GM18517 (cell line): ENCODE measurements around the gene RABL2A.
"Not testable (repeated sequence)": the region's sequence is repeated elsewhere in the genome, so short reads cannot be mapped to it uniquely, and the experiment has no call there.

ENCODE experiments used
- ATAC-seq: cut with Tn5 transposase; IDR thresholded peaks from one replicate; pipeline ENCODE4 v1.9.1; 2021; ENCODE audit warnings: mild to moderate bottlenecking, moderate library complexity; ENCODE audit not compliant: unreplicated experiment

Gene RABL2A

GRCh38 chr2:113606036-113606435, 21.0 kb upstream of the RABL2A start:
- not testable (repeated sequence) for ATAC-seq

DNA sequence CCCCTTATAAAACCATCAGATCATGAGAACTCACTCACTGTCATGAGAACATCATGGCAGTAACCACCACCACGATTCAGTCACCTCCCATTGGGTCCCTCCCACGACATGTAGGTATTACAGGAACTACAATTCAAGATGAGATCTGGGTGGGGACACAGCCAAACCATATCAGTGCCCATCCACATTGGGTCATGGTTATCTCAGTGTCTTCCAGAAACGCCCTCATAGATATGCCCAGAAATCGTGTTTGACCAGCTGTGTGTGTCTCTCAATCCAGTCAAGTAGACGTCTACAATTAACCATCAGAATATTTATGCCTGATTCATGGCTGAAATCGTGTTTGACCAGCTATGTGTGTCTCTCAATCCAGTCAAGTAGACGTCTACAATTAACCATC, 17.2 kb upstream of the RABL2A start:
- ATAC-seq: not testable (repeated sequence)

DNA sequence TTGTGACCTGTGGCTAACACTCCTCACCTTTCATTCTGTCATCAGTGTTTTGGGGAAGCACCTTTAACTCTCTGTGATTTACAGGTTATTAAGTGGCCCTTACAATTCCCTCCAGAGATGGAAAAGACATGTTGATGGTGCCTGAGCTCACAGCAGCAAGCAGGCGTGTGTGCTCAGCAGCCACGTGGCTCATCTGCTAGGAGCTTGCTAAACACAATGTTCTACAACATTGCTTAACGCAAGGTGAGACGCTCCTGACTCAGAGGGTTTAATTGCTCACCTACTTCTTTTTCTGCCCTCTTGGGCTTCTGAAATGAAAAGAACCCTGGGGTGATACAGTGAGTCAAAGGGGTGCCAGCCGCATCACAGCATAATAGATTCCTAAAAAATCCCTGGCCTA, 6.1 kb upstream of the RABL2A start:
- ATAC-seq: not testable (repeated sequence)

DNA sequence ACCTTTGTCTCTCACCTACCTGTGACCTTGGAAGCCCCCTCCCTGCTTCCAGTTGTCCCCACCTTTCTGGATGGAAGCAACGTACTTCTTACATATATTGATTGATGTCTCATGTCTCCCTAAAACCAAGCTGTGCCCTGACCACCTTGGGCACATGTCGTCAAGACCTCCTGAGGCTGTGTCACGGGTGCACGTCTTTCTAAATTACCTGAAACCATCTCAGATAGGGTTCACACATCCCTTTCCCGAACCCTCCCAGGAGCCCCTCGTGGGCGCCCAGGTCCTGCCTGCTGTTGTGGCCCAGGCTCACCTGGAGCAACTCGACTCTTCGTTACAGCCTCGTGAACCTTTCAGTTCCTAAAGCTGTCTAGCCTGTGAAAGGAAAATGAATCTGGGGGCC, 1.2 kb upstream of the RABL2A start:
- not testable (repeated sequence) for ATAC-seq

DNA sequence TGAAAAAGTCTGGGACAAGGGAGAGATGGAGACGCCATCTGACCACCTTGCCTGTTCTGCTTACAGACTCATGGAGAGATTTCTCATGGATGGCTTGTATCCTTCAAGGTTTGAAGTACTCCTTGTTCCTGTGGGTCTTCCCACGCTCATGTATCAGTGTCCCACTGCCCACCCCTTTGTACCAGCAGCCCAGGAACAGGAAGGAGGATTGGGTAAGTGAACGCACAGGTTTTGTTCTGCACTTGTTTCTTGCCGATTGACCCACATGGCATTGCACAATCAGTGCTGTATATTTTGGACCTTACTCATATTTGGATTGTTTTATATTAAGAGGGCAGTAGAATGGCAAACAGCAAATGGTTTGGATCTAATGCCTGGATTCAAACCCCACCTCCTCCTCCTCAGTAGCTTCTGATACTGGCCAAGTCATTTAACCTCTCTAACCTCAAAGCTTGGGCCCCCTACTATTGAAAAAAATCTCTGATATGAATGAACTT, 5.8 kb downstream of the RABL2A start:
- ATAC-seq: not testable (repeated sequence)

DNA sequence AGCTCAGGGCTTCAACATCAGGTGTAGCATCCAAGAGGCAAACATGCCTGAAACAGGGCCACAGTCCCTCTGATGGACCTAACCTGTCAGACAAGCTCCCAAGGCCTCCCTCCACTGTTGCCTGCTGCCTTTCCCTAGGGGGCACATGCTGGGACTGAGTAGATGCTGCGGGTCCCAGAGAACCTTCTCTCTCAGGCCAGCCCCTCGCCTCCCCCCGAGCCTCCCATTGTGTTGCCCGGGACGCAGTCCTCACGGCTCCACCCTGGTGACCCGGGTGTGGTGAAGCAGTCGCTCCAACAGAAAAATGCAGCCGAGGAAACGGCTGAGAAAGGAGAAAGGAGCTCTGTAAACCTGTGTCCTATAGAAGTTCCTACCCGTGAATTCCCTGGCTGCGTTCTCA, 8.3 kb downstream of the RABL2A start:
- not testable (repeated sequence) for ATAC-seq

DNA sequence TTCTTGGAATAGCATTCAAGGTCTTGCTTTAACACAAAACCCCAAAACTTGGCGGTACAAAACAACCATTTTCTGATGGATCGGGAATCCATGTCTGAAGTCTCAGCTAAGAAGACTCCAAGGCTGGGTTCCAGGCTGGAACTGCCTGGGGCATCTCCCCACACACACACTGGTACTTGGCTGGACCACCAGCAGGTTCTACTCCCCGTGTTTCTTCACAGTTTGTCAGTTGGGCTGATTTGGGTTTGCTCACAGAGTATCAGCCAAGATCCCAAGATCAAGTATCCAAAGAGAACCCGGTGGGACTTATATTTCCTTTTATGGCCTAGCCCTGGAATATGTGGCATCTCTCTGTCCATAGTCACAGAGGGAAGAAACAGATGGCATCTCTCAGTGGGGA, 9.2 kb downstream of the RABL2A start:
- ATAC-seq: not testable (repeated sequence)

GRCh38 chr2:113638084-113638483, 11.0 kb downstream of the RABL2A start:
- not testable (repeated sequence) for ATAC-seq

DNA sequence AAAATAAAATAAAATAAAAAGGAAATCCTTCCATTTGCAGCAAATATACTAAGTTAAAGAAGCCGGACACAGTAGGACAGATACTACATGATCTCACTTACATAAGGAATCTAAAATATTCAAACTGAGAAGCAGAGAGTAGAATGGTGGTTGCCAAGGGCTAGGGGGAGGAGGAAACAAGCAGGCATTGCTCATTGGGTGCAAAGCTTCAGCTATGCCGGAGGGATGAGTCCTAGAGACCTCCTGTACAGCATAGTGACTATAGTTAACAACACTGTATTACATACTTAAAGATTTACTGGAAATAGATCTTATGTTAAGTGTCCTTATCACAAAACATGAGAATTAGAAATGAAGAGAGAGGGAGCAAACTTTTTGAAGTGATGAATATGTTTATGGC, 19.2 kb downstream of the RABL2A start:
- not testable (repeated sequence) for ATAC-seq

DNA sequence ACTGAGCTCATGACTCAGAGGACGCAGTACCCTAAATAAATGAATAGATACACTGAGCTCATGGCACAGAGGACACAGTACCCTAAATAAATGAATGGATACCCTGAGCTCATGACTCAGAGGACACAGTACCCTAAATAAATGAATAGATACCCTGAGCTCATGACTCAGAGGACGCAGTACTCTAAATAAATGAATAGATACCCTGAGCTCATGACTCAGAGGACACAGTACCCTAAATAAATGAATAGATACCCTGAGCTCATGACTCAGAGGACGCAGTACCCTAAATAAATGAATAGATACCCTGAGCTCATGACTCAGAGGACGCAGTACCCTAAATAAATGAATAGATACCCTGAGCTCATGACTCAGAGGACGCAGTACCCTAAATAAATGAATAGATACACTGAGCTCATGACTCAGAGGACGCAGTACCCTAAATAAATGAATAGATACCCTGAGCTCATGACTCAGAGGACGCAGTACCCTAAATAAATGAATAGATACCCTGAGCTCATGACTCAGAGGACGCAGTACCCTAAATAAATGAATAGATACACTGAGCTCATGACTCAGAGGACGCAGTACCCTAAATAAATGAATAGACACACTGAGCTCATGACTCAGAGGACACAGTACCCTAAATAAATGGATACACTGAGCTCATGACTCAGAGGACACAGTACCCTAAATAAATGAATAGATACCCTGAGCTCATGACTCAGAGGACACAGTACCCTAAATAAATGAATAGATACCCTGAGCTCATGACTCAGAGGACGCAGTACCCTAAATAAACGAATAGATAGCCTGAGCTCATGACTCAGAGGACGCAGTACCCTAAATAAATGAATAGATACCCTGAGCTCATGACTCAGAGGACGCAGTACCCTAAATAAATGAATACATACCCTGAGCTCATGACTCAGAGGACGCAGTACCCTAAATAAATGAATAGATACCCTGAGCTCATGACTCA, 24.1 kb downstream of the RABL2A start:
- not testable (repeated sequence) for ATAC-seq

- not testable (repeated sequence) for ATAC-seq
Observed at GRCh38 chr2:113652599-113652998, 25.5 kb downstream of the RABL2A start.

DNA sequence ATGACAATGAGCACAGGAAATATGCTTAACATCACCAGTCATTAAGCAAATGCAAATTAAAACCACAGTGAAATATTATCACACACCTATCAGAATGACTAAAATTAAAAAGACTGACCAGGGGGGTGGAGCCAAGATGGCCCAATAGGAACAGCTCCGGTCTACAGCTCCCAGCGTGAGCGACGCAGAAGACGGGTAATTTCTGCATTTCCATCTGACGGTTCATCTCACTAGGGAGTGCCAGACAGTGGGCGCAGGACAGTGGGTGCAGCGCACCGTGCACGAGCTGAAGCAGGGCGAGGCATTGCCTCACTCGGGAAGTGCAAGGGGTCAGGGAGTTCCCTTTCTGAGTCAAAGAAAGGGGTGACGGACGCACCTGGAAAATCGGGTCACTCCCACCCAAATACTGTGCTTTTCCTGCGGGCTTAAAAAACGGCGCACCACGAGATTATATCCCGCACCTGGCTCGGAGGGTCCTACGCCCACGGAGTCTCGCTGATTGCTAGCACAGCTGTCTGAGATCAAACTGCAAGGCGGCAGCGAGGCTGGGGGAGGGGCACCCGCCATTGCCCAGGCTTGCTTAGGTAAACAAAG, 29.1 kb downstream of the RABL2A start:
- ATAC-seq: peak; percentile 61

GRCh38 chr2:113657735-113658134, 30.7 kb downstream of the RABL2A start:
- ATAC-seq: not testable (repeated sequence)

- ATAC-seq: not testable (repeated sequence)
Observed at GRCh38 chr2:113663285-113664060, 36.4 kb downstream of the RABL2A start.

DNA sequence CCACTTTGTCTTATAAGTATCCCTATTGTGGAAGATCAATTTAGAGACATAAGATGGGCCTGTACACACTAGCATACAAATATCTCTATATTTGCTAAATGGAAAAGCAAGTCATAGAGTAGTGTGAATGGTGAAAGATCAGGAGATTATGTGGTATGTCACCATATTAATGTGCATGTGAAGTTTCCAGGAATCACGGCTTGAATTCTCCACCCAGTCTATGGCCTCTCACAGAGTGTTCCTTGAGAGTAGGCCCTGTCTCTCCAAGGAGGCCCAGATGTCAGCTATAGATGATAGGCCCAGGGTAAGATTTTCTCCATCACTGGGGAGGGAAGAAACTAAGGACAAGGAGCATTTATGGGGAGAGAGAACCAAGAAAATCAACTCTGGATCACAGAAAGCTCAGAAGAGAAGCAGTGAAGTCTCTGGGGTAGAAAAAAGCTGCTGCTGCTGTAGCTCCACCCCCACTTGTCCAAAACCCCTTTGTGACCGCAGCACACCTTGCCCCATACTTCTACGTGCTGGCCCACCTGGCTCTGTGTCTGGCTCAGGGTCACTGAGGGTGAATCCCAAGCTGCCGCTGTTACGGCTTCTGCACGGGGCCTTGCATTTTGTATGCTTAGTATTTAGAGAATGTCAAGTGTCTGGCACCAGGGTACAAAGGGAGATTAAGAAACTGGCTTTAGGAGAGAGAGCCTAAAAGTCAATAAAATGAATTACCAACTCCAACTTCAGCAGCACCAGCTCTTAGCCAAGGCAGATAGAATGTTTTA, 37.9 kb downstream of the RABL2A start:
- ATAC-seq: not testable (repeated sequence)

GRCh38 chr2:113669013-113669412, 41.9 kb downstream of the RABL2A start:
- ATAC-seq: not testable (repeated sequence)

GRCh38 chr2:113672326-113672932, 45.4 kb downstream of the RABL2A start:
- no peak for ATAC-seq

DNA sequence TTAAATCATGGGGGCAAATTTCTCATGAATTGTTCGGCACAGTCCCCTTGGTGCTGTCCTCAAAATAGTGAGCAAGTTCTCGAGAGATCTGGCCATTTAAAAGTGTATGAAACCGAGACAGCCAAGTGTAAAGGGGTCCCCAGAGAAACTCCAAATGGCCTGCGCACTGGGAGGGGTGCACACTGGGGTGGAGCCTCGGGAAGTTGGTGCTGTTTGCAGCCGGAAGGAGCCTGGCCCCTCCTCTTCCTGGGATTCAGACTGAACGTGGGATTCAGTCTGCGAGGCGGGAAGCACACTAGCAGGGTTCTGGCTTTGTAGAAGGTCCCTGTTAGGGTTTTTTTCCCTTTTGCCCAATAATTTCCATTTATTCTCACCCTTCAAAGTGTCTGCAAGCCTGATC, 48.8 kb downstream of the RABL2A start:
- ATAC-seq: no peak

DNA sequence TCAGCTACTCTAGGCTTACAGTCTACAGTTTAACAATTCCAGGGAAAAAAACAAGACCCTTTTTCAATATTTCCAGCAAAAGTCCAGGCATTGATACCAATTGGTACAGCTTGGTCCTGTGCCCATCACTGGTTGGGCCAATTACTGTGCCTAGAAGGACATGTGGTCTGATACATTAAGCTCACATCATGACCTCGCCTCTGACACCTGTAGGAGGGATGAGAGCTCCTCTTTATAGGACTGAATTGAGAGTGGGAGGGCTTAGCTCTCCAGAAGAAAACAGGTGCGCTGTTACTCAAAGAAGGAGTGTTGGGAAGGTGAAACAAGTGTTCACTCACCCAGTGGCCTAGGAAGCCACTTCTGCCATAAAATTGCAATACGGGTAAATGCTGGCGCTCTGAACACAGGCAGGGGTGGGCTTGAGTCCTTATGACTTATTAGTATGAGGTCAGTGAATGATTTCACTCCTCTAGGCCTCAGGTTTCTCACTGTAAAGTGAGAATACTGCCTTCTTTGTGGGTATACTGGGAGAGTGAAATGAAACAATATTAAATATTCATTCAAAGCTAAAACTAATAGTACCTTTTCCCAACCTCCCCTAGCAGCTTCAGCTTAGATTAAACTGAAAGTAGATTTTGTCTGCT, 49.7 kb downstream of the RABL2A start:
- no peak for ATAC-seq
